Naive thymus-derived CD4-positive, alpha-beta T cell (primary cell): ENCODE results near the gene RPL14. TPM values are rescaled to one million over a fixed set of nuclear protein-coding genes. Genes with fewer than 3 reads are reported as not detected.

ENCODE experiments used
- ATAC-seq: fragments of 150-1000 bp; cut with Tn5 transposase; 2 replicates; pipeline ENCODE4 v1.10.0; 2021; ENCODE audit warnings: mild to moderate bottlenecking, moderate library complexity
- CTCF ChIA-PET: fragments of 350-600 bp; sonication (Branson Sonifier 250); formaldehyde crosslinking; loops from one replicate; lab custom pipeline; 2021; ENCODE audit warnings: antibody characterized with exemption; lab: Charles Lee
- POLR2A ChIA-PET: fragments of 350-600 bp; sonication (Branson Sonifier 250); formaldehyde crosslinking; loops from one replicate; lab custom pipeline; 2021; ENCODE audit warnings: antibody characterized with exemption, inconsistent platforms; lab: Charles Lee
- DNase-seq, 9 donors: peaks; one replicate each; pipeline versions ENCODE4 v3.0.0 to v3.0.0-alpha.2; 2020 to 2022; ENCODE audit warnings: mixed read lengths in 1 of 9
- H3K27ac ChIP-seq: one replicate; pipeline ENCODE4 v1.7.0; 2013; ENCODE audit warnings: mild to moderate bottlenecking, low read depth, low read length, moderate library complexity
- H3K27me3 ChIP-seq, 2 donors: one replicate each; pipeline ENCODE4 v1.7.0; 2013; ENCODE audit warnings: low read length in 2 of 2, mild to moderate bottlenecking in 2 of 2, moderate library complexity in 2 of 2; ENCODE audit not compliant: control insufficient read depth in 2 of 2, insufficient read depth in 2 of 2
- H3K36me3 ChIP-seq, 3 experiments: 1 replicate in 2 of 3; 2 replicates in 1 of 3; pipeline ENCODE4 v1.7.0; 2013; ENCODE audit warnings: low read length in 3 of 3, mild to moderate bottlenecking in 3 of 3, moderate library complexity in 1 of 3; ENCODE audit not compliant: insufficient read depth in 3 of 3, control insufficient read depth in 2 of 3
- H3K4me1 ChIP-seq, 2 donors: one replicate each; pipeline ENCODE4 v1.7.0; 2013; ENCODE audit warnings: low read length in 2 of 2, mild to moderate bottlenecking in 2 of 2, moderate library complexity in 1 of 2; ENCODE audit not compliant: control insufficient read depth in 2 of 2, insufficient read depth in 2 of 2
- H3K4me3 ChIP-seq: 2 replicates; pipeline ENCODE4 v1.7.0; 2013; ENCODE audit warnings: mild to moderate bottlenecking, low read length
- H3K9me3 ChIP-seq, 3 experiments: 1 replicate in 2 of 3; 2 replicates in 1 of 3; pipeline ENCODE4 v1.7.0; 2013; ENCODE audit warnings: low read length in 3 of 3; ENCODE audit not compliant: control insufficient read depth in 2 of 3
- H3K27ac Mint-ChIP-seq, 9 donors: one replicate each; pipeline ENCODE4 v1.8.0; 2020 to 2022; ENCODE audit warnings: mixed read lengths in 9 of 9, mild to moderate bottlenecking in 8 of 9, moderate library complexity in 5 of 9, inconsistent platforms in 2 of 9
- H3K27me3 Mint-ChIP-seq, 5 donors: one replicate each; pipeline ENCODE4 v1.8.0; 2021 to 2022; ENCODE audit warnings: mixed read lengths in 5 of 5, mild to moderate bottlenecking in 1 of 5
- H3K36me3 Mint-ChIP-seq, 5 donors: one replicate each; pipeline ENCODE4 v1.8.0; 2020 to 2022; ENCODE audit warnings: mixed read lengths in 5 of 5, mild to moderate bottlenecking in 3 of 5, inconsistent platforms in 1 of 5
- H3K4me1 Mint-ChIP-seq, 7 donors: one replicate each; pipeline ENCODE4 v1.8.0; 2020 to 2022; ENCODE audit warnings: mixed read lengths in 7 of 7, mild to moderate bottlenecking in 3 of 7, inconsistent platforms in 1 of 7
- H3K4me3 Mint-ChIP-seq, 10 donors: one replicate each; pipeline ENCODE4 v1.8.0; 2020 to 2022; ENCODE audit warnings: mild to moderate bottlenecking in 10 of 10, mixed read lengths in 10 of 10, moderate library complexity in 6 of 10, inconsistent platforms in 2 of 10
- H3K9me3 Mint-ChIP-seq, 11 donors: one replicate each; pipeline ENCODE4 v1.8.0; 2020 to 2022; ENCODE audit warnings: mixed read lengths in 11 of 11, mild to moderate bottlenecking in 4 of 11, inconsistent platforms in 1 of 11, moderate library complexity in 1 of 11
- intact Hi-C, 2 donors: fragments of 100-400 bp; cut with micrococcal nuclease; formaldehyde crosslinking; loops; one replicate each; pipeline ENCODE4 v1.15.1; 2023
- polyA plus RNA-seq, 2 donors: library from polyadenylated mRNA; unstranded; fragments of 300-500 nt; fragmentation: Illumina TruSeq; gene quantifications; one replicate each; pipeline ENCODE4 v1.2.3, GENCODE V29; 2021
- total RNA-seq, 6 experiments: library from RNA in 5 of 6; stranded (reverse) in 5 of 6; gene quantifications; 1 replicate in 5 of 6; 2 replicates in 1 of 6; pipeline ENCODE4 v1.2.3 and lab custom pipeline; 2021 to 2026

RPL14 gene
- total and polyA plus RNA-seq, 7 experiments from 2014 or later: 1,689 to 3,746 (median 2,803) TPM

- Histone ChIP-seq H3K4me3 (no peak overlapping the region), H3K27me3 (no peaks in the 10 kb centered on the region), H3K27ac (no peak overlapping the region), H3K36me3 (peaks cover 0 to 4% (median 0%) of the 10 kb centered on the region in 3 experiments), H3K9me3 (no peaks in the 10 kb centered on the region), H3K4me1 (no peaks in the 10 kb centered on the region)
- peaks cover 0 to 5% (median 0%) of the 10 kb centered on the region in 7 donors for H3K4me1 Mint-ChIP-seq
- ATAC-seq (no peak), DNase-seq (no peak)
- no peak overlapping the region for H3K4me3 Mint-ChIP-seq
- no peaks in the 10 kb centered on the region for H3K9me3 Mint-ChIP-seq
- ChIA-PET CTCF (no interaction called here), POLR2A (no interaction called here)
- intact Hi-C loops: no loop called here
- H3K27ac Mint-ChIP-seq: no peak overlapping the region
- peaks cover 0 to 6% (median 0%) of the 10 kb centered on the region in 5 donors for H3K27me3 Mint-ChIP-seq
- H3K36me3 Mint-ChIP-seq: peaks cover 0 to 35% (median 12%) of the 10 kb centered on the region in 5 donors
These were observed 24.3 kb upstream of the RPL14 start for GRCh38 chr3:40432793-40433192.

- ChIA-PET CTCF (no interaction called here), POLR2A (no interaction called here)
- H3K4me1 Mint-ChIP-seq: peaks cover 0 to 5% (median 0%) of the 10 kb centered on the region in 7 donors
- H3K36me3 Mint-ChIP-seq: peaks cover 0 to 22% (median 7%) of the 10 kb centered on the region in 5 donors
- H3K27ac Mint-ChIP-seq: no peak overlapping the region
- Histone ChIP-seq H3K27ac (no peak overlapping the region), H3K36me3 (no peaks in the 10 kb centered on the region), H3K27me3 (no peaks in the 10 kb centered on the region), H3K9me3 (no peaks in the 10 kb centered on the region), H3K4me3 (no peak overlapping the region), H3K4me1 (no peaks in the 10 kb centered on the region)
- peaks cover 0 to 5% (median 0%) of the 10 kb centered on the region in 11 donors for H3K9me3 Mint-ChIP-seq
- H3K4me3 Mint-ChIP-seq: no peak overlapping the region
- no peaks in the 10 kb centered on the region for H3K27me3 Mint-ChIP-seq
- ATAC-seq (no peak), DNase-seq (no peak)
- intact Hi-C loops: no loop called here
These were observed 19.2 kb upstream of the RPL14 start for GRCh38 chr3:40437889-40438288.

GRCh38 chr3:40445062-40445461 is 12.1 kb upstream of the RPL14 start:
- Histone ChIP-seq H3K27me3 (no peaks in the 10 kb centered on the region), H3K9me3 (no peaks in the 10 kb centered on the region), H3K4me1 (no peaks in the 10 kb centered on the region), H3K4me3 (no peak overlapping the region), H3K36me3 (peaks cover 0 to 8% (median 0%) of the 10 kb centered on the region in 3 experiments), H3K27ac (no peak overlapping the region)
- ChIA-PET POLR2A (interaction anchor here (0.7 kb wide), 1 partner anchor 136 kb away, joined by 3 read pairs; no protein-coding TSS in a partner anchor), CTCF (no interaction called here)
- Mint-ChIP-seq H3K27ac (no peak overlapping the region), H3K4me3 (no peak overlapping the region), H3K9me3 (peaks cover 0 to 5% (median 0%) of the 10 kb centered on the region in 11 donors), H3K36me3 (peaks cover 0 to 28% (median 7%) of the 10 kb centered on the region in 5 donors), H3K27me3 (no peaks in the 10 kb centered on the region), H3K4me1 (peaks cover 0 to 6% (median 0%) of the 10 kb centered on the region in 7 donors)
- ATAC-seq: no peak
- DNase-seq: no peak
- intact Hi-C loops: no loop called here

DNA sequence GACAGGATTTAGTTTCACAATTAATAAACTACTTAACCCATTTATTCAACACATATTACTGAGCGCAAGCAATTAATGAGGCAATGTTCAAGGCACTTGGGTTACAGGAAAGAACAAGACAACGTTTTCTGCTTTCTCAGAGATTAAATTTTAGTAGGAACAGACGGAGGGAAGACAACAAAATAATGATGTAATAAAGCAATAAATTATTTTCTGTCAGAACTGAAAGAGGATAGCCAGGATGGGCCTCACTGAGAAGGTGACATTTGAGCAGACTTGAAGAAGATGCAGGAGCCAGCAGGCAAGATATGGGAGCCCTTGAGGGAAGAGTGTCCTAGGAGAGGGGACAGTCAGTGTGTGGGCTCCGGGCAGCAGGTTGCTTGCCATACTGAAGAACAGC is 11.3 kb upstream of the RPL14 start:
- Mint-ChIP-seq H3K4me1 (peaks cover 0 to 6% (median 0%) of the 10 kb centered on the region in 7 donors), H3K27me3 (no peaks in the 10 kb centered on the region), H3K9me3 (no peaks in the 10 kb centered on the region), H3K36me3 (peaks cover 0 to 20% (median 7%) of the 10 kb centered on the region in 5 donors), H3K4me3 (no peak overlapping the region), H3K27ac (peak overlapping the region in 1 of 9 donors; percentile 18)
- ChIA-PET CTCF (no interaction called here), POLR2A (interaction anchor here (0.6 kb wide), 1 partner anchor 43 kb away, joined by 5 read pairs; no protein-coding TSS in a partner anchor)
- Histone ChIP-seq H3K4me1 (no peaks in the 10 kb centered on the region), H3K27me3 (no peaks in the 10 kb centered on the region), H3K4me3 (no peak overlapping the region), H3K27ac (no peak overlapping the region), H3K9me3 (no peaks in the 10 kb centered on the region), H3K36me3 (peaks cover 0 to 8% (median 0%) of the 10 kb centered on the region in 3 experiments)
- DNase-seq (no peak), ATAC-seq (no peak)
- intact Hi-C loops: no loop called here

DNA sequence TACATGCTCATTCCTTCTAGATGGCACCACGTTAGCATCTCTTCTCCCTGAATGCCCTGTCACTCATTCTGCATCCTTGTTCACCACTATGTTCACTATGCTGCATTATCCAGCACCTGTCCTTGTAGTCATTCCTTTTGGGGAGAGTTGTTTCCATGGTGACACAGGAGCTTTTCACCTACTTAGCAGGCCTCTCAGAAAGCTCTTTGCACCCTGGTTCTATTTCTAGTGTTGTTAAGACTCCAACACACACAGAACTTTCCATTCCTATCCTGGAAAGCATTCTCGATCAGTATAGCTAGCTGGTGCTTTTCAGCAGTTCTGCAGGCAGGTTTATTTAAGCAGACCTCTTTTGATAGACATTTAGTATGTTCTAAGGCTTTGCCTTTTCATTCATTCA is 6.7 kb upstream of the RPL14 start:
- Histone ChIP-seq H3K27ac (no peak overlapping the region), H3K9me3 (no peaks in the 10 kb centered on the region), H3K4me1 (peaks cover 9 to 13% of the 10 kb centered on the region in 2 donors), H3K27me3 (no peaks in the 10 kb centered on the region), H3K4me3 (no peak overlapping the region), H3K36me3 (peaks cover 0 to 8% (median 0%) of the 10 kb centered on the region in 3 experiments)
- H3K27me3 Mint-ChIP-seq: no peaks in the 10 kb centered on the region
- peaks cover 15 to 36% (median 27%) of the 10 kb centered on the region in 7 donors for H3K4me1 Mint-ChIP-seq
- peaks cover 0 to 20% (median 7%) of the 10 kb centered on the region in 5 donors for H3K36me3 Mint-ChIP-seq
- no peak overlapping the region for H3K4me3 Mint-ChIP-seq
- ChIA-PET CTCF (no interaction called here), POLR2A (no interaction called here)
- no peak overlapping the region for H3K27ac Mint-ChIP-seq
- ATAC-seq: no peak
- no peaks in the 10 kb centered on the region for H3K9me3 Mint-ChIP-seq
- intact Hi-C loops: loop anchor here (5.0 to 10.0 kb wide), 4 partner anchors 258 to 1564 kb away; partner anchors contain the start of genes RPSA (in 1 of the 2), SCN11A (in 1 of the 2) and WDR48 (in 1 of the 2)
- DNase-seq: no peak

DNA sequence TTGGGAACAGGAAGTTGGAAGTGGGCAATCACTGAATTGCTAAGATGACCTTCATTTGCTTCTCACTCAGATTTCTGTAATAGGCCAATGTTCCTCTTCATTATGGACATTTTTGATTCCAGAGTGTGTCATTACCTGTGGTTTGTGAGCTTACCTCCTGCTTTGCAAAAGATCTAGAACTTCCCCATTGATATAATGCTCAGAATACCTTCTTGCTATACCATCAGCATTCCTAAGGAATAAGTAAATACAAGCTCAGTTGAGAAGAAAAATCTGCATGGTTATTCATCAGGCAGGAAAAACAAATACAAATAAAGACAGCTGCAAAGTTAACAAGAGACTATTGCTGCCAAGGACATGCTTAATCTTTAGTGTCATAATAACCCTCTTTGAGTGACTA is 5.6 kb upstream of the RPL14 start:
- no peak for ATAC-seq
- Histone ChIP-seq H3K36me3 (no peaks in the 10 kb centered on the region), H3K4me1 (peaks cover 9 to 13% of the 10 kb centered on the region in 2 donors), H3K4me3 (no peak overlapping the region), H3K9me3 (no peaks in the 10 kb centered on the region), H3K27me3 (no peaks in the 10 kb centered on the region), H3K27ac (no peak overlapping the region)
- ChIA-PET POLR2A (interaction anchor here (0.8 to 4.9 kb wide), 7 partner anchors 10 to 143 kb away, joined by 3 to 37 read pairs (median 6); partner anchors contain the start of genes EIF1B and ZNF621), CTCF (interaction anchor here (0.7 kb wide), 1 partner anchor 122 kb away, joined by 3 read pairs; no protein-coding TSS in a partner anchor)
- no peak for DNase-seq
- Mint-ChIP-seq H3K27ac (peak overlapping the region in 7 of 9 donors; percentile 12 to 98 (median 49)), H3K9me3 (peaks cover 0 to 2% (median 0%) of the 10 kb centered on the region in 11 donors), H3K27me3 (no peaks in the 10 kb centered on the region), H3K36me3 (peaks cover 0 to 10% (median 2%) of the 10 kb centered on the region in 5 donors), H3K4me3 (peak overlapping the region in 6 of 10 donors; percentile 1 to 99 (median 90)), H3K4me1 (peaks cover 15 to 43% (median 32%) of the 10 kb centered on the region in 7 donors)
- intact Hi-C loops: loop anchor here (5.0 to 10.0 kb wide), 4 partner anchors 259 to 1563 kb away; partner anchors contain the start of genes RPSA (in 1 of the 2), SCN11A (in 1 of the 2) and WDR48 (in 1 of the 2)
